GM21786 (cell line): ENCODE results near the gene SPNS2.

Experiments used
- ATAC-seq: cut with Tn5 transposase; IDR thresholded peaks from one replicate; pipeline ENCODE4 v1.9.1; 2021; ENCODE audit not compliant: unreplicated experiment

Gene SPNS2

DNA sequence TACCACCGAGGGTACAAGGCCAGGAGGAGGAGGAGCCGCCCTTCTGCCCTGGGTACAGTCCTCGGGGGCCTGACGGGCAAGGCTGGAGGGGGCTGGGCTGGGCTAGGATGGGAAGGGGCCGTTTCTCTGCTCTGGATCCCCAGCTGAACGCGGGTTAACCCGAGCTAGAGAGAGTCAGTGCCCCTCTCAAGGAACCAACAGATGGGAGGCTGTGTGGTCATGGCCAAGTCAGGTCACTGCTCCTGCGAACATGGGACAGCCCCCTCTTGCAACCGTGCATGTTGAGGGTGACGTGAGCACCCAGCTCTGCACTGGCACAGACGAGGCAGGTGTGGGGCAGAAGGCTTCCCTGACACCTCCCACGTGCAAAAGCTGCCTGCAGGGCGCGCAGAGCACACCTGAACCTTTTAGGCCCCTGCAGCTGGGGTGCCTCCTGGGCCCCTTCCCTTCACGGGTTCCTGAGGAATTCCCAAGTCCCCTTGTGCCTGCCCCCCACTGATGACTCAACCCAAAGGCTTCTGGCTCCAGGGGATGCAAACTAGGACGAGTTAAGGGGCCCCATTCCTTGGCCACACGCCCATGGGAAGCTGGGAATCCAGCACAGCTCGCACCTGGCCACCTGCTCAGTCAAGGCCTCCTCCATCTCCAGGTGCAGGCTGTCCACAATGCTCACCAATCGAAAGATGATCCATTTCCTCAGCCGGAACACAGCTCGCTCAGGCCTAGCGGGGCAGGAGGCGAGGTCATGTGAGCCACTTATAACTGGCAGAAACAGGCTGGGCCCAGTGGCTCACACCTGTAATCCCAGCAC is 50.2 kb downstream of the SPNS2 start:
- ATAC-seq, result no peak

DNA sequence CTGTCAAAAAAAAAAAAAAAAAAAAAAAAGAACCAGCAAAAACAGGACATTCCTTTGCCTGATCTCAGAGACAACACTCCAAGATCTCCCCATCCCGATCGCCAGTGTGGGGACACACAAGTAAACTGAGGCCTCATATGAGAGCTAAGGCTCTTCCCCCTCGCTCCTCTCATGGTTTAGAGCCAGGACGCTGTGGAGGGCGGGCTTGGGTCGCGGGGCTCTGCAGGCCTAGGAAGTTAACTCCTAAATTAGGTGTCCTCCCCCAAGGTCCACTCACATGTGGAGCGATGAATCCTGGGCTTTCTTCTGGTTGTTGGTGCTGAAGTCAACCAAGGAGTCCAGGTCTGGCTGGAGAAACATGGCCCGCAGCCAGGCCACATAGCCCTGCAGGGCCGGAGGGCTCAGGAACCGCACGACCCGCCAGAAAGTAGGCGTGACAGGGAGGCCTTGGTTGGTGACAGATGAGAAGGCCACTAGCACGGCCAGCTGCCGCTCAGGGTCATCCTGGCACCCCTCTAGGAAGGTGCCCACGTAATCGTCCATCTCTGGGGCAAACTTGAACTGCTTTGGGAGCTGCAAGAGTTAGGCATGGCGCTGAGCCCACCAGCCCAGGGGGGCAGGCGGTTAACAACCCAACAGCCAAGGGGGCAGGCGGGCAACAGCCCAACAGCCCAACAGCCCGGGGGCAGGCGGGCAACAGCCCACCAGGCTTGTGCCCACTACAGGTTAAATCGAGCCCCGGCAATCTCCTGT is 51.3 kb downstream of the SPNS2 start:
- ATAC-seq, result no peak

DNA sequence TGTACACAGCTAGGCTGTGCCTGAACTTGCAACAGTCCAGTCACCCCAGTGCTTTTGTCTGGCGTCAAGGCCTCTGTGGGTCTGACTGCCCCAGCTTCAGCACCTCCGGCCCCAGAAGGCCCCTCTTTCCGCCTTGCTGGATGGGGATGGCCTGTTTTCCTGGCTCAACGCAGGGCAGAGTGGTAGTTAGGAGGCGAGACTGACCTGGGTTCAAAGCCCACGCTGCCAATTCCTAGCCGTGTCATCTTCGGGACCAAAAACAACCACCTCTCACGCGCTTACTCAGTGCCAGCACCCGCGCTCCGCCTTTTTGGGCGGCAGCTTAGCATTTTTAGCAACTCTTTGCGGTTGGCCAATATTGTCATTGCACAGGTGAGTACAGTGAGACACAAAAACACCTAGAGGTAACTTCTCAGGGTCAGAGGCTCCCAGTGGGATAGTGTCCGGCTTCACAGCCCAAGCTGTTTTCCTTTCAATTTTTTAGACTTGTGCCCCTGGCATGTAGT is 51.9 kb downstream of the SPNS2 start:
- ATAC-seq, result no peak

DNA sequence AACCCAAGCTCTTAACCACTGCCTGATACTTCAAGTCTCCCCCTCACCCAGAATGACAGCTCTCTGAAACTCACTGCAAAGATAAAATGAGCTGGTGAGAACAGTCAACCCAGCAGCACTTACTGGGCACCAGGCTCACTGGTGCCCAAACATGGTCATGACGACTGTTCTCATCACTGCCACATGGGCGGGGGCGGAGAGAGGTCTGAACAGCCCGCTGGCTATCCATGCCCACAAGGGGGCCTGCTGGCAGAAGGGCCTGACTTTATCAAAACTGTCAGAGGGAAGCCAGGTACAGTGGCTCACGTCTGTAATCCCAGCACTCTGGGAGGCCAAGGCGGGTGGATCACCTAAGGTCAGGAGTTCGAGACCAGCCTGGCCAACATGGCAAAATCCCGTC is 52.5 kb downstream of the SPNS2 start:
- no peak for ATAC-seq

DNA sequence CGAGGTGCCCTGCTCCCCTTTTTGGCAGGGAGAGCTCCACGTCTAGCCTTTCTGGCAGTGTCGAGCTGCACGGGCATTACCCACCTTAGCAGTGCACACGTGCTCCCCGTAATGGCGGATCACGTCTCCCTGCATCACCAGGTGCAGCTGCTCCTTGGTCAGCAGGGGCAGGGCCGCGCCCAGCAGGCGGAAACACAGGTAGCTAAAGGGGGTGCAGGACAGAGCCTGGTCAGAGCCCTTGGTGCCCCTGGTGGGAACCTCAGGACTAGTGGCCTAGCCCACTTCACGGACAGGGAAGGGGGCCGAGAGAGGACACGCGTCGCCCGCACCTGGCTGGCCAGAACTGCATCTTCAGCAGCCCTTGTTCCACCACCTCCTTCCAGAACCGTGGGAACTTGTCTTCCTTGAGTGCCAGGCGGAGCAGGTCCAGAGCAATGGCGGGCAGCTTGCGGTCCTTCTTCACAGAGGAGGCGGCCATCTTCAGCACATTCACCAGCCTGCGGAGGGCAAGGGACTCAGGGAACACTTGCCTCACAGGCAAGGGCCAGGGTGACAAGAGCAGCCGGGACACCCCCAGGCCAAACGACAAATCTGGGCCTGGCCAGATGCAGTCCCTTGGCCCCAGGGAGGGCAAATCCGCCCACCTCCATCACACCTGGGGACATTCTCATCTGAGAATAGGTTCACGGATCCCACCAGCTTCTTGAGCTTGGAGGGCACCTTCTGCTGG is 53.3 kb downstream of the SPNS2 start:
- no peak for ATAC-seq

DNA sequence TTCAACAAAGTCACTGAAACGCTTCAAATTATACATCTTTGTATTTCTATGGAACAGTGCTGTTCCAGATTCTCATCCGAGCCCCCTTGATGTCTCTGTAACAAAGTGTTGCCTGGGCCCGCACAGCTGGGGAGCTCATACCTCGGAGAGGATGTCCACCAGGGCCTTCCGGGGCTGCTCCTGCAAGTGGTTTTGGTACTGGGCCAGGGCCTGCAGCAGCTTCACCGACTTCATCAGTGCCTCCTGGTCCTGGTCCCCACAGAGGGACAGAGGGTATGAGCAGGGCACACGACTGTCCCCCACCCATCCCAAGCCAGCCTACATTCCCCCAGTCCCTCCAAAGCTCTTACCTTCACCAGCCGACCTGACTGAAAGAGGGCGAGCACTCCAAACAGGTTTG is 55.0 kb downstream of the SPNS2 start:
- ATAC-seq, result no peak

DNA sequence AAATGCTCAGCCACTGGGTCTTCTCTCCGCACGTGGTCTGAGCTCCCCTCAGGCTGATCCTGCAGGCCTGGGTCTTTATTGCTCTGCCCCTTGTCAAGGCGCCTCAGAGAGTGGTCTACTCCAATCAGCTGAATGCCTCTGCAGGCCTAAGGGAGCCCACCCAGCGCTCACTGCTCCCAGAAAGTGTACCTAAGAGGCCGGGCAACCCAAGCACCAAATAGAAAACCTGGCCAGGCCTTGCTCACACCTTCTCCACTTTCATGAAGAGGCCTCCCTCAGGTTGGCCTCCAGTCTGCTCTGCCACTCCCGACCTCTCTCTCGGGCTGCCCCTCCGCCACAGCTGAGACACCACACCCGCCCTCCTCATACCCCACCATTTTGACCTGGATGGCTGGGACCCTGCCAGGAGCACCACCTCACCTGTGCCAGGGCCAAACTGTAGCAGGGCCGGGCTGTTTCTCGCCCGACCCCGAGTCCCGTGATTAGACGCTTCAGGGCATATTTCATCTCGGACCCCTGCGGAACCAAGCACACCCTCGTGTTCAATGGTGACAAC is 55.8 kb downstream of the SPNS2 start:
- no peak for ATAC-seq

DNA sequence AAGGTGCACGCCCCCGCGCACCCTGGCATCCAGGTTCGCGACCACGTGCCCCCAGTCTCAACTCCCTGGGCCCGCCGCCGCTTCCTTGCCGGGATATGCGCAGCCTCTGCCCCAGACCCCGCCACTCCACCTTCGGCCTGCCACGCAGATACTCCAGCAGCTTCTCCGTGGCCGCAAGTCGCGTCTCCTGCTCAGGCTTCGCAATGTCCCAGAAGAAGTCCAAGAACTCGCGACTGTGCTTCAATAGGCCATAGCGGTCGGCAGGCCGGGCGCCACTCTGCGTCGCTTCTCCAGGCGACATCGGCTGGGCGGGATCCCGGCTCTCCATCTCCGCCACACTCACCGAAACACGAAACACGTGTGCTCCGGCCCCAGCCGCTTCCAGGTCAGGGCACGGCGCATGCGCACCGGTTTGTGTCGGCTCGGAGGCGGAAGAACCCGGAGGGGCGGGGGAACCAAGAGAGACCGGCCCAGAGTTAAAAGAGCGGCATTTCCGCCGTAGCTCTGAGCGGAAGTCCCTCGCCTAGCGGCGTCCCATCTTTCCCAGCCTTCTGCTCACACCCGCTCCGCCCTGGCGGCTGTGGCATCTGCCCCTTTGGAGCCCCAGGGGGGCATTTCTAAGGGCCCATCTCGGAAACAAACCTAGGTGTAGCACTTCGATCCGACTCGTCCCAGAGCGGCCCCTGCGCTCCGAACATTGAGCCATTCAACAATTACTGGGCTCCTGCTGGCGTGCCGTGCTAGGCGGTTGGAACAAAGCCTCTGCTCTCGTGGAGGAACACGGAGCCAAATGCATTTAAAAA is 56.5 kb downstream of the SPNS2 start, which contains the start of gene MYBBP1A:
Gene MYBBP1A (minus strand): TSS at position 388 of the 803 bp plus-strand sequence. CDS start 60 bp downstream, at position 328.
- ATAC-seq, result peak; percentile 82

DNA sequence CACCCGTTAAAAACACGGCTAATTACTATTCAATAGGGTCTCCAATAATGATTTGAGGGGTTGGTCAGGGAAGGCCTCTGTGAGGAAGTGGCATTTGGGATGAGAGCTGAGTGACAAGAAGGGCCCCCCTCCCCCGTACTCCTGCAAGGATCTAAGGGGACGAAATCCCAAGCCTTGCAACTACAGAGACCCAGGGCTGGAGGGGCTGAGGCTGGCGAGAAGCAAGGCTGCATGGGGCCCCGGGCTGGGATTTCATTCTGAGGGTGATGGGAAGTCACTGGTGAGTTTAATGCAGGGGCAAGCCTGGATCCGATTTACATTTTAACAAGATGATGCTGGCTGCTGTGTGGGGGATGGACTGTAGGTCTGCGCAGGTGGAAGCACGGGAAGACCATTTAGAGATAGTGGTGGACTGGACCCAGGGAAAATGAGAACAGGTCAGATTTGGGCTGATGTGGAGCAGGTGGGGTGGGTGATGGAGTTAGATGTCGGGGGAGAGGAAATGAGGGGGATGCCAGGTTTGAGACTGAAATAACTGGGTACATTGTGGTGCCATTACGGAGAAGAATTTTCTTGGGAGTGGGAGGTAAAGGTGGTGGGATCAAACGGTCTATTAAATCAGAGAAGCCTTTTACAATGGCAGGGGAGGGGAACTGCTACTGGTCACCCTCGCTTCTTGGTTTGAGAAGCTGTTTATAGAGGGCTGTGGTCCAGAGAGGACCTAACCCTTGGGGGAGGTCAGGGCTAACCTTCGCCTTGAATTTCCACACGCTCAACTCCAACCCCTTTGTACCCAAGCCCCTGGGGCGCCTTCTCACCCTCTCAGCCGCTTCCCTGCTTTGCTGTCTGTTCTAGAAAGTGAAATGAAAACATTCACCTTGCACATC is 57.4 kb downstream of the SPNS2 start:
- ATAC-seq, result no peak

DNA sequence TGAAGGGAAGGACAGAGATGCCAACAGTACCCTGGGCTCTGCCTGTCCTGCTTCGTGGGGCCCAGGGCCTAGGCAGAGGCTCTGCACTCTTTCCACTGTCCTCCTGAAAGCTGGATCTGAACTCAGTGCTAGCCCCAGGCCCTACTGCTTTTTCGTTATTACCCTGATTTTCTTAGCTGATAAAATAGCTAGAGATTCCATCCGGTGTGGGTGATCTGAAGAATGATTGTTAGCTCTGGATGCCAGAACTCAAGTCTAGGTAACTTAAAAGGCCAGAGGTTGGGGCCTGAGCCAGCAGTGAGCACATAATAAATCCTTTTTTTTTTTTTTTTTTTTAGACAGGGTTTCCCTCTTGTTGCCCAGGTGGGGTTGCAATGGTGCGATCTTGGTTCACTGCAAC is 58.3 kb downstream of the SPNS2 start:
- no peak for ATAC-seq

DNA sequence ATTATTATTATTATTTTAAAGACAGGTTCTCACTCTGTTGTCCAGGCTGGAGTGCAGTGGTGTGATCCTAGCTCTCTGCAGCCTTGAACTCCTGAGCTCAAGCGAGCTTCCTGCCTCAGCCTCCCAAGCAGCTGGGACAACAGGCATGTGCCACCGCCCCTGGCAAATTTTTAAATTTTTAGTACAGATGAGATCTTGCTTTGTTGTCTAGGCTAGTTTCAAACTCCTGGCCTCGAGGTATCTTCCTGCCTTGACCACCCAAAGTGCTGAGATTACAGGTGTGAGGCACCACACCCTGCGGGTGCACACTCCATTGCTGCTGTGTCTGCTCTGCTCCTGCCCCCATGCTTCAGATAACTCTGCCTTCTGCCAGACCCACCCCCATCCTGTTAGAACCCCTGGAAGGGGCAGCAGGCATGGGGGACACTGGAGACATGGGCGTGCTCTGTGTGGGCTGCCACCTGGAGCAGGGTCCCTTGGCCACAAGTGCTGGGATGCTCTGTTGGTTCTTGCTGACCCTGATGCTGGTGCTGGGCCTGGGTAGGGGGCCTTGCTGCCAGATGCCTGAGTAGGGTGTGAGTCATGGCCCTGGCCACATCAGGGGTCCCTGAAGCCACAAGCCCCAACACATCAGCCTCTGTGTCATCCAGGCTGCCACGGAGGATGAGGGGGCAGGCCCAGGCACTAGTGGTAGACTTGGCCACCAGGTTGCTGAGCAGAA is 59.1 kb downstream of the SPNS2 start:
- ATAC-seq, result no peak

DNA sequence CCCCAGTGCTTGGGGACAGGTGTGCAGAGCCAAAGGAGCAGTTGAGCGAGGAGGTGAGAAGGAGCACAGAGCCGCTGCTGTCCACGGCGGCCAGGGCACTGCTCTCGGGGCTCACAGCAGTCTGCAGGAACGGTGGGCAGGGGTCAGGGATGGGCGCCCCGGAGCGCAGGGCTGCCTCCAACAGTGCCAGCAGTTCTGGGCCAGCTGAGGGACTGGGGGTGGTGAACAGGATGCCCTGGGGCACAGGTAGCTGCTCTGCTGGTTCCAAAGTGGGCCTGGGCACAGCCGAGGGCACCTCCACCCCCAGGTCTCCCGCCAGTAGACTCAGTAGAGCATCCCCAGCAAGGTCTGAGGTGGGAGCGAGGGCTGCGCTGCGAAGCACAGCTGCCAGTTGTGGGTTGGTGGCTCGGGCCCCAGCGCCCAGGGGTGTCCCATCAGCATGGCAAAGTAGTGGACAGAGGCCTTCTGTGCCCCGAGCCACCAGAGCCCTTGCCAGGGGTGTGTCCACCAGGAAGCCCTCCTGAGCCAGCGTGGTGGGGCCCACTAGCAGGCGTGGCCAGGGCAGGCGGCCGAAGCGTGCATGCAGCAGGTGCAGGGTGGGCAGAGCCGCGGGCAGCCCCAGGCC is 59.8 kb downstream of the SPNS2 start:
- ATAC-seq, result no peak

DNA sequence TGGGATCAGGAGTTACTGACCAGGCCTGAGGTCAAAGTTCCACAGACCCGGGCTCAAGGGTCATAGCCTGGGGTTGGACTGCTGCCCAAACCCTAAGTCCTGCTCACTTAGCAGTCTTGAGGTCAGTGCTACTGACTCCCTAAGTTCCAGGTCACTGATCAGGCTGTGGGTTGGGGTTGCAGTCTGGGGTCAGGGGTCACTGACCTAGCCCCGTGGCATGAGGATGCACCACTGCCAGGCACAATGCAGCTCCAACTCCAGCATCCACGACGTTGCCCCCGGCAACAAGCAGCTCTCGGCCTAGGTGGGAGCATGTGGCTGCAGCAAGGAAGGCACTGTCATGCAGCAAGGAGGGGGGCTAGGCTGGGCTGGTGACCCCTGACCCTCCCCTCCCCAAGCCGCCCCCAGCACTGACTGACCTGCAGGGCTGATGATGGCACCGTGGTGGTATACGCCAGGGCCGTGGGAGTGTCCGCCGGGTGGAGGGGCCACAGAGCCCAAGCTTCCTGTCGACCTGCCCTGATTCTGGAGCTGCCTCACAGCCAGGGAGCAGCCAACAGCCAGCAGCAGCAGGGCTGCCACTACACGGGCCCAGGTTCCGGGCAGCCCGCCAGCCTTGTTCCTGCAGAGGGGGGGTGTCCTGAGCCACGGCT is 60.6 kb downstream of the SPNS2 start:
- no peak for ATAC-seq

DNA sequence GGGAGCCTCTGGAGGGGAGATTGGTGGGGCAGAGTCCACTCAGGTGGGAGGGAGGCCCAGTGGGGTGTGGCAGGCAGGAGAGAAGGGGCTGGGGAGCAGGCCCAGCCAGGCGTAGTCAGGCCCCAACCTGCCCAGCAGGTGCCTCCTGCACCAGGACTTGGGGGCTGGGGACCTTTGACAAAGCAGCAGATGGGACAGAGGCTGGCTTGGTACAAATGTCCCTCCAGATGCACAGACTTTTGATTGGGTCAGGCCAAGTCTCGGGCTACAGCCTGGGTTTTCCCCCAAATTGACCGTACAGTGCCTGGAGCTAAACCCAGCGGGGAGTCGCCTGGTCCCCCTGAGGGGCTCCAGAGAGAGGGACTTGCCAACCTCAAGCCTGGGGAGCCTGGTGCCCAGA is 61.3 kb downstream of the SPNS2 start:
- no peak for ATAC-seq

DNA sequence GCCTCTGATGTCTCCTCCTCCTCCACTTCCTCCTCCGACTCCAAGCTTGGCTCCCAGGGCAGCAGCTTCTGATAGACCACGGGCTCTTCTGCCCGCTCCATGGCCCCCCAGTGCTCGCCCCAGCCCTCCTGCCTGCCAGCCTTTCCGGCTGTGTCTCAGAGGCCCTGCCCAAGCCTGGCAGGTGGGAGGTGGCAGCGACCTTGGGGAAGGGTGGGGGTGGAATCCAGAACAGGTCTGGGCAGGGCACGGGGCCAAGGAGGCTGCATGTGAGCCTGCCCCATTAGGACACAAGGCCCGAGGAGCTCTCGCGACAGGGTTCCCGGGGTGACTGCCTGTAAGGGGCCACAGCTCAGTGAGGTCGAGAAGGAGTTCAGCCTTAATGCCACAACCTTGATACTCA is 61.7 kb downstream of the SPNS2 start, which contains the start of gene GGT6:
Gene GGT6 (minus strand): TSS at position 157 of the 400 bp plus-strand sequence. CDS start 56 bp downstream, at position 101.
- ATAC-seq, result no peak

DNA sequence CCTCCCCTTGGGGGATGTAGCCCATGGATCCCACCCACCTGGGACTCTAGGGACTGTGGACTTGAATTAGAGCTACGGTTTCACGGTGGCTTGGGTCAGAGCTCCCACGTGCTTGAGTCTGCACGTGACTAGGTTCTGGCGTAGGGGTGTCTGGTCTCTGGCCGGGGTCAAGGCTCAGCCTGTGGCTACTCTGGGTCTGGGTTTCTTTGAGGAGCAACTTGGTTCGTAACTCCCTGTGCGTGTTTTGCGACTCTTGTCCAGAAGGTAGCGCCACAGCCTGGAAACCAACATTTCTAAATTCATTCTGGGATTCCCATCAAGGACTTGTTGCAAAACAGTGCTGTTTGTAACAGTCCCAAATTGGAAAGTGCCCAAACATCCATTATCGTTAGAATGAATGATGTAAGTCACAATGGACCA is 62.2 kb downstream of the SPNS2 start:
- no peak for ATAC-seq
